ENCODE results near the gene RPS23.
A peak's percentile ranks its signal among the peaks of the same experiment; 100 is the strongest.

RPS23 gene

GRCh38 chr5:82277987-82278710 is at the start of gene RPS23:
Gene RPS23 (minus strand): TSS chr5:82278354. CDS start chr5:82278323, 31 bp downstream.
- peak; percentile 88 for DNase-seq

- no peak for DNase-seq
Measured at GRCh38 chr5:82327941-82328340, 49.8 kb upstream of the RPS23 start.

GRCh38 chr5:82325996-82326395 is 47.8 kb upstream of the RPS23 start:
- DNase-seq: no peak

- DNase-seq: no peak
Measured at GRCh38 chr5:82325155-82325554, 47.0 kb upstream of the RPS23 start.

GRCh38 chr5:82320966-82321365 is 42.8 kb upstream of the RPS23 start:
- no peak for DNase-seq

- DNase-seq: no peak
Measured at GRCh38 chr5:82319651-82320376, 41.7 kb upstream of the RPS23 start.

- DNase-seq: no peak
Measured at GRCh38 chr5:82319192-82319591, 41.0 kb upstream of the RPS23 start.

- DNase-seq: no peak
Measured at GRCh38 chr5:82314964-82315758, 37.0 kb upstream of the RPS23 start.

GRCh38 chr5:82313016-82313415 is 34.9 kb upstream of the RPS23 start:
- DNase-seq: no peak

GRCh38 chr5:82312373-82312856 is 34.3 kb upstream of the RPS23 start:
- peak; percentile 24 for DNase-seq

- DNase-seq: no peak
Measured at GRCh38 chr5:82309091-82309531, 31.0 kb upstream of the RPS23 start.

GRCh38 chr5:82308416-82308815 is 30.3 kb upstream of the RPS23 start:
- DNase-seq: no peak

- DNase-seq: no peak
Measured at GRCh38 chr5:82307451-82307850, 29.3 kb upstream of the RPS23 start.

GRCh38 chr5:82306151-82306550 is 28.0 kb upstream of the RPS23 start:
- DNase-seq: no peak

- no peak for DNase-seq
Measured at GRCh38 chr5:82301190-82301589, 23.0 kb upstream of the RPS23 start.

- no peak for DNase-seq
Measured at GRCh38 chr5:82298668-82299067, 20.5 kb upstream of the RPS23 start.

GRCh38 chr5:82297711-82298110 is 19.6 kb upstream of the RPS23 start:
- DNase-seq: no peak

GRCh38 chr5:82296929-82297328 is 18.8 kb upstream of the RPS23 start:
- no peak for DNase-seq

- DNase-seq: no peak
Measured at GRCh38 chr5:82295959-82296531, 17.9 kb upstream of the RPS23 start.

- DNase-seq: no peak
Measured at GRCh38 chr5:82295144-82295543, 17.0 kb upstream of the RPS23 start.

GRCh38 chr5:82291420-82291819 is 13.3 kb upstream of the RPS23 start:
- DNase-seq: no peak

- no peak for DNase-seq
Measured at GRCh38 chr5:82290908-82291307, 12.8 kb upstream of the RPS23 start.

GRCh38 chr5:82290005-82290404 is 11.9 kb upstream of the RPS23 start:
- no peak for DNase-seq

All from CD4-positive, alpha-beta T cell treated with Interleukin-10 for 1 hour (primary cell).